Measurements from ENCODE around the gene ZBTB20. TPM values are rescaled to one million over a fixed set of nuclear protein-coding genes. Genes with fewer than 3 reads are reported as not detected.

ZBTB20 gene
- total and polyA plus RNA-seq, 2 of the 4 experiments (the other 2 are of a cell fraction) = 0.75 to 14.7 TPM

GRCh38 chr3:114866430-114866829 is 280.7 kb downstream of the ZBTB20 start:
- Histone ChIP-seq H3K4ac (ENCODE audit: low read depth, low read length) (no peak overlapping the region), H3K9me1 (ENCODE audit: insufficient read depth, low read length) (no peaks in the 10 kb centered on the region), H3K9me3 (ENCODE audit: control insufficient read depth, insufficient read depth, low read length) (no peaks in the 10 kb centered on the region), H3K23ac (ENCODE audit: low read depth, low read length) (no peak overlapping the region), H3K4me3 (ENCODE audit: insufficient read depth, low read depth, low read length) (no peak overlapping the region), H3K4me2 (ENCODE audit: low read depth, low read length) (no peak overlapping the region), H3K14ac (replicated peaks; ENCODE audit: low read depth, low read length) (no peak overlapping the region), H2BK20ac (ENCODE audit: low read depth, low read length) (no peak overlapping the region), H3K36me3 (ENCODE audit: control insufficient read depth, insufficient read depth, low read length) (no peaks in the 10 kb centered on the region), H4K91ac (ENCODE audit: insufficient read depth, low read depth, low read length) (no peak overlapping the region), H2BK120ac (ENCODE audit: low read depth, low read length) (no peak overlapping the region), H2AFZ (replicated peaks; ENCODE audit: low read length, poor library complexity) (no peak overlapping the region), H2AK5ac (ENCODE audit: low read depth, low read length) (no peak overlapping the region), H3K18ac (ENCODE audit: low read depth, low read length) (no peak overlapping the region), H3K79me1 (ENCODE audit: low read depth in 1 of 2, low read length in 2 of 2) (no peaks in the 10 kb centered on the region), H4K5ac (ENCODE audit: low read depth, low read length) (no peak overlapping the region), H2AK9ac (replicated peaks; ENCODE audit: low read depth, low read length, poor library complexity) (no peak overlapping the region), H3K4me1 (ENCODE audit: control insufficient read depth, insufficient read depth, low read length) (no peaks in the 10 kb centered on the region), H3K27me3 (ENCODE audit: control insufficient read depth, insufficient read depth, low read length) (no peaks in the 10 kb centered on the region), H4K20me1 (ENCODE audit: insufficient read depth, low read length) (no peaks in the 10 kb centered on the region), H2BK5ac (ENCODE audit: low read depth, low read length, poor library complexity, severe bottlenecking) (no peak overlapping the region), H3K27ac (ENCODE audit: insufficient read depth, low read length) (no peak overlapping the region), H3K56ac (ENCODE audit: extremely low read depth, insufficient read depth, low read length) (no peak overlapping the region), H4K8ac (ENCODE audit: low read depth in 2 of 2, low read length in 2 of 2) (no peak overlapping the region), H2BK15ac (ENCODE audit: low read depth, low read length) (no peak overlapping the region), H3K9ac (ENCODE audit: low read depth, low read length) (no peak overlapping the region)
- ATAC-seq (ENCODE audit: low read depth) (no peak), DNase-seq (no peak)
- ChIA-PET CTCF (interaction anchor here (1.5 kb wide), 1 partner anchor 9 kb away, joined by 3 read pairs; no protein-coding TSS in a partner anchor), POLR2A (ENCODE audit: unreplicated experiment) (no interaction called here)
- intact Hi-C loops (cut with micrococcal nuclease) (no loop called here), dilution Hi-C loops (cut with HindIII; ENCODE audit: low sequenced_read_pairs, unreplicated experiment) (no loop called here), in situ Hi-C loops (cut with MboI; ENCODE audit: low sequenced_read_pairs) (no loop called here)
- no peak for TF ChIP-seq CTCF (conservative IDR thresholded peaks at IDR 0.05; ENCODE audit: low read depth, low read length)
- TF ChIP-seq MXI1 (IDR thresholded peaks at IDR 0.05; ENCODE audit: borderline replicate concordance, low read depth, low read length) = no peak
- TF ChIP-seq POLR2A (IDR thresholded peaks at IDR 0.05; ENCODE audit: low read depth, low read length) = no peak
- no peak for TF ChIP-seq FOS (IDR thresholded peaks at IDR 0.05; ENCODE audit: low read depth, low read length)
- TF ChIP-seq CEBPB (IDR thresholded peaks at IDR 0.05; ENCODE audit: low read depth, low read length) = no peak
- TF ChIP-seq RAD21 (IDR thresholded peaks at IDR 0.05; ENCODE audit: low read length) = no peak
- TF ChIP-seq CHD1 (IDR thresholded peaks at IDR 0.05; ENCODE audit: low read depth, low read length) = no peak
- no peak for TF ChIP-seq RCOR1 (IDR thresholded peaks at IDR 0.05; ENCODE audit: insufficient replicate concordance, low read length)
- TF ChIP-seq ELK1 (IDR thresholded peaks at IDR 0.05; ENCODE audit: borderline replicate concordance, low read depth, low read length) = no peak
- TF ChIP-seq RFX5 (IDR thresholded peaks at IDR 0.05; ENCODE audit: low read depth, low read length) = no peak
- no peak for TF ChIP-seq SMC3 (IDR thresholded peaks at IDR 0.05; ENCODE audit: low read depth, low read length)
- no peak for TF ChIP-seq USF2 (IDR thresholded peaks at IDR 0.05; ENCODE audit: low read depth, low read length)
- TF ChIP-seq MAZ (IDR thresholded peaks at IDR 0.05; ENCODE audit: borderline replicate concordance, low read depth, low read length) = no peak
- no TSS peak for BruUV-seq (replicated peaks)

Measured in IMR-90 (cell line).